Chondrocyte (in vitro differentiated cells): Measurements from ENCODE around the gene TBX5. TPM values are rescaled to one million over a fixed set of nuclear protein-coding genes. Genes with fewer than 3 reads are reported as not detected.

Experiments used
- DNase-seq: peaks from one replicate; pipeline ENCODE4 v3.0.0; 2021; ENCODE audit warnings: mixed read lengths, low spot score
- H3K27ac Mint-ChIP-seq: one replicate; pipeline ENCODE4 v1.8.0; 2021; ENCODE audit warnings: mild to moderate bottlenecking, moderate library complexity, mixed read lengths; ENCODE audit not compliant: unreplicated experiment
- H3K27me3 Mint-ChIP-seq: 2 replicates; pipeline ENCODE4 v1.8.0; 2021; ENCODE audit warnings: low read depth, mixed read lengths
- H3K36me3 Mint-ChIP-seq: 2 replicates; pipeline ENCODE4 v1.8.0; 2021; ENCODE audit warnings: low read depth, mixed read lengths
- H3K4me1 Mint-ChIP-seq: 2 replicates; pipeline ENCODE4 v1.8.0; 2021; ENCODE audit warnings: low read depth, mild to moderate bottlenecking, mixed read lengths
- H3K4me3 Mint-ChIP-seq: one replicate; pipeline ENCODE4 v1.8.0; 2021; ENCODE audit warnings: mild to moderate bottlenecking, moderate library complexity, mixed read lengths; ENCODE audit not compliant: unreplicated experiment
- H3K9me3 Mint-ChIP-seq: 2 replicates; pipeline ENCODE4 v1.8.0; 2021; ENCODE audit warnings: low read depth, mixed read lengths
- CTCF ChIP-seq: fragments of 200-600 bp; sonication (generic); IDR thresholded peaks from 2 replicates; pipeline ENCODE4 v1.5.0; 2021; ENCODE audit warnings: antibody characterized with exemption, mild to moderate bottlenecking, moderate library complexity
- total RNA-seq: library from RNA; stranded (reverse); gene quantifications from 3 replicates; pipeline ENCODE4 v1.2.1, GENCODE V29; 2021

The TBX5 gene
- total RNA-seq, 1 donor from 2014 or later: not detected

GRCh38 chr12:114439817-114440216, 33.9 kb upstream of the TBX5 start:
- Mint-ChIP-seq H3K9me3 (peaks cover 10% of the 10 kb centered on the region), H3K27me3 (peaks cover 84% of the 10 kb centered on the region), H3K4me1 (no peaks in the 10 kb centered on the region), H3K27ac (no peak overlapping the region), H3K36me3 (peaks cover 7% of the 10 kb centered on the region), H3K4me3 (no peak overlapping the region)
- no peak for DNase-seq
- TF ChIP-seq CTCF: no peak

GRCh38 chr12:114439261-114439683, 33.3 kb upstream of the TBX5 start:
- Mint-ChIP-seq H3K4me1 (no peaks in the 10 kb centered on the region), H3K4me3 (no peak overlapping the region), H3K36me3 (peaks cover 7% of the 10 kb centered on the region), H3K27ac (no peak overlapping the region), H3K27me3 (peaks cover 80% of the 10 kb centered on the region), H3K9me3 (peaks cover 10% of the 10 kb centered on the region)
- TF ChIP-seq CTCF: no peak
- DNase-seq: no peak

GRCh38 chr12:114438635-114439256, 32.8 kb upstream of the TBX5 start:
- Mint-ChIP-seq H3K9me3 (peaks cover 10% of the 10 kb centered on the region), H3K27ac (no peak overlapping the region), H3K4me3 (no peak overlapping the region), H3K4me1 (no peaks in the 10 kb centered on the region), H3K36me3 (peaks cover 7% of the 10 kb centered on the region), H3K27me3 (peaks cover 75% of the 10 kb centered on the region)
- DNase-seq: no peak
- TF ChIP-seq CTCF: no peak

- Mint-ChIP-seq H3K27ac (no peak overlapping the region), H3K36me3 (peaks cover 7% of the 10 kb centered on the region), H3K9me3 (peaks cover 10% of the 10 kb centered on the region), H3K4me1 (no peaks in the 10 kb centered on the region), H3K4me3 (no peak overlapping the region), H3K27me3 (peaks cover 40% of the 10 kb centered on the region)
- no peak for TF ChIP-seq CTCF
- no peak for DNase-seq
These were observed 28.4 kb upstream of the TBX5 start for GRCh38 chr12:114434341-114434740.

GRCh38 chr12:114431902-114432301, 26.0 kb upstream of the TBX5 start:
- no peak for TF ChIP-seq CTCF
- DNase-seq: no peak
- no peaks in the 10 kb centered on the region for H3K4me1 Mint-ChIP-seq
- H3K9me3 Mint-ChIP-seq: peaks cover 6% of the 10 kb centered on the region
- peaks cover 19% of the 10 kb centered on the region for H3K27me3 Mint-ChIP-seq
- H3K36me3 Mint-ChIP-seq: peaks cover 4% of the 10 kb centered on the region
- H3K27ac Mint-ChIP-seq: no peak overlapping the region
- H3K4me3 Mint-ChIP-seq: no peak overlapping the region
